ENCODE data around the gene B4GALNT4.
"Not testable (repeated sequence)": the region's sequence is repeated elsewhere in the genome, so short reads cannot be mapped to it uniquely, and the experiment has no call there.

DNA sequence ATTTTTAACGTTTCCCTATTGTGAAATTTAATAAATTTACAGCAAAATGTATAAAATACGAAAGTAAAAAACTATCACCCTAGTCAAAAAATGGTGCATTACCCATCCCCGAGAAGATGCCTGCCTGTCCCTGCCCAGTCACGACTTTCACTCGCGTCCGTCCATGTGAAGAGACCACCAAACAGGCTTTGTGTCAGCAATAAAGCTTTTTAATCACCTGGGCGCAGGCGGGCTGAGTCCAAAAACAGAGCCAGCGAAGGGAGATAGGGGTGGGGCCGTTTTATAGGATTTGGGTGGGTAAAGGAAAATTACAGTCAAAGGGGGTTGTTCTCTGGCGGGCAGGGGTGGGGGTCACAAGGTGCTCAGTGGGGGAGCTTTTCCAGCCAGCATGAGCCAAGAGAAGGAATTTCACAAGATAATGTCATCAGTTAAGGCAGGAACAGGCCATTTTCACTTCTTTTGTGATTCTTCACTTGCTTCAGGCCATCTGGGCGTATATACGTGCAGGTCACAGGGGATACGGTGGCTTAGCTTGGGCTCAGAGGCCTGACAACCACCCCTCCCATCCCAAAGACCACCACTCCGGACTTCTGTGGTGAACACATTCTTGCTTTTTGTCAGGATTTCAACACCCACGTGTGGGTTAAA is 35.6 kb upstream of the B4GALNT4 start:
- TF ChIP-seq, protein P1, sequence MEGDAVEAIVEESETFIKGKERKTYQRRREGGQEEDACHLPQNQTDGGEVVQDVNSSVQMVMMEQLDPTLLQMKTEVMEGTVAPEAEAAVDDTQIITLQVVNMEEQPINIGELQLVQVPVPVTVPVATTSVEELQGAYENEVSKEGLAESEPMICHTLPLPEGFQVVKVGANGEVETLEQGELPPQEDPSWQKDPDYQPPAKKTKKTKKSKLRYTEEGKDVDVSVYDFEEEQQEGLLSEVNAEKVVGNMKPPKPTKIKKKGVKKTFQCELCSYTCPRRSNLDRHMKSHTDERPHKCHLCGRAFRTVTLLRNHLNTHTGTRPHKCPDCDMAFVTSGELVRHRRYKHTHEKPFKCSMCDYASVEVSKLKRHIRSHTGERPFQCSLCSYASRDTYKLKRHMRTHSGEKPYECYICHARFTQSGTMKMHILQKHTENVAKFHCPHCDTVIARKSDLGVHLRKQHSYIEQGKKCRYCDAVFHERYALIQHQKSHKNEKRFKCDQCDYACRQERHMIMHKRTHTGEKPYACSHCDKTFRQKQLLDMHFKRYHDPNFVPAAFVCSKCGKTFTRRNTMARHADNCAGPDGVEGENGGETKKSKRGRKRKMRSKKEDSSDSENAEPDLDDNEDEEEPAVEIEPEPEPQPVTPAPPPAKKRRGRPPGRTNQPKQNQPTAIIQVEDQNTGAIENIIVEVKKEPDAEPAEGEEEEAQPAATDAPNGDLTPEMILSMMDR (conservative IDR thresholded peaks at IDR 0.05; ENCODE audit: low read depth, low read length), result not testable (repeated sequence)
- not testable (repeated sequence) for TF ChIP-seq POLR2A (IDR thresholded peaks at IDR 0.05; ENCODE audit: low read depth, low read length); RCOR1 (IDR thresholded peaks at IDR 0.05; ENCODE audit: insufficient replicate concordance, low read length); MXI1 (IDR thresholded peaks at IDR 0.05; ENCODE audit: borderline replicate concordance, low read depth, low read length)
